Measurements from ENCODE around the gene ASIC4. TPM values are rescaled to one million over a fixed set of nuclear protein-coding genes. Genes with fewer than 3 reads are reported as not detected.
A peak's percentile ranks its signal among the peaks of the same experiment; 100 is the strongest.

ASIC4 gene
- total RNA-seq, 1 donor from 2014 or later = not detected

DNA sequence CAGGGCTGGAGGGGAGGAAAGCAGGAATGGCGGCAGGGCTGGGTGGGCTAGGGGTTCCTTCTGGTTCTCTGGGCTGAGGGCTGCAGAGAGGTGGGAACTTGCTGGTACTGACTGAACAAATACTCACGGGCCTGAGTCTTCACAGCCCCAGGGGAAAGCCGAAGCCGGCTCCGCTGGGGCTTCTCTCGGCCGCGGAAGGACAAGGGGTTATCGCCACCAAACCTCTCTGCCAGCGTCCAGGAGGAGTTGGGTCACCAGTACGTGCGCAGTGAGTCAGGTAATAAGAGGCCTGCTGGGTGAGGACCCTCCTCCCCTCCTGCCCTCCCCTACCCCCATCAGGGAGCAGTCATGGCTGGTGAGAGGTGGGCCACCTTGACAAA, 29.1 kb upstream of the ASIC4 start:
- Histone ChIP-seq H3K36me3 (no peaks in the 10 kb centered on the region), H3K27me3 (no peaks in the 10 kb centered on the region), H3K27ac (peak overlapping the region; percentile 33), H3K9me3 (no peaks in the 10 kb centered on the region), H3K4me1 (peaks cover 24% of the 10 kb centered on the region), H3K4me3 (peak overlapping the region; percentile 24 to 46)
- intact Hi-C loops (cut with DNase I) = no loop called here
- TF ChIP-seq POLR2A (IDR thresholded peaks at IDR 0.05) (no peak), POLR2AphosphoS5 (IDR thresholded peaks at IDR 0.05; ENCODE audit: insufficient read depth in 1 of 2, low read depth in 1 of 2) (no peak)
- TF ChIP-seq, protein P1, sequence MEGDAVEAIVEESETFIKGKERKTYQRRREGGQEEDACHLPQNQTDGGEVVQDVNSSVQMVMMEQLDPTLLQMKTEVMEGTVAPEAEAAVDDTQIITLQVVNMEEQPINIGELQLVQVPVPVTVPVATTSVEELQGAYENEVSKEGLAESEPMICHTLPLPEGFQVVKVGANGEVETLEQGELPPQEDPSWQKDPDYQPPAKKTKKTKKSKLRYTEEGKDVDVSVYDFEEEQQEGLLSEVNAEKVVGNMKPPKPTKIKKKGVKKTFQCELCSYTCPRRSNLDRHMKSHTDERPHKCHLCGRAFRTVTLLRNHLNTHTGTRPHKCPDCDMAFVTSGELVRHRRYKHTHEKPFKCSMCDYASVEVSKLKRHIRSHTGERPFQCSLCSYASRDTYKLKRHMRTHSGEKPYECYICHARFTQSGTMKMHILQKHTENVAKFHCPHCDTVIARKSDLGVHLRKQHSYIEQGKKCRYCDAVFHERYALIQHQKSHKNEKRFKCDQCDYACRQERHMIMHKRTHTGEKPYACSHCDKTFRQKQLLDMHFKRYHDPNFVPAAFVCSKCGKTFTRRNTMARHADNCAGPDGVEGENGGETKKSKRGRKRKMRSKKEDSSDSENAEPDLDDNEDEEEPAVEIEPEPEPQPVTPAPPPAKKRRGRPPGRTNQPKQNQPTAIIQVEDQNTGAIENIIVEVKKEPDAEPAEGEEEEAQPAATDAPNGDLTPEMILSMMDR (IDR thresholded peaks at IDR 0.05) = no peak
- no peak for DNase-seq (ENCODE audit: extremely low spot score in 2 of 2)

DNA sequence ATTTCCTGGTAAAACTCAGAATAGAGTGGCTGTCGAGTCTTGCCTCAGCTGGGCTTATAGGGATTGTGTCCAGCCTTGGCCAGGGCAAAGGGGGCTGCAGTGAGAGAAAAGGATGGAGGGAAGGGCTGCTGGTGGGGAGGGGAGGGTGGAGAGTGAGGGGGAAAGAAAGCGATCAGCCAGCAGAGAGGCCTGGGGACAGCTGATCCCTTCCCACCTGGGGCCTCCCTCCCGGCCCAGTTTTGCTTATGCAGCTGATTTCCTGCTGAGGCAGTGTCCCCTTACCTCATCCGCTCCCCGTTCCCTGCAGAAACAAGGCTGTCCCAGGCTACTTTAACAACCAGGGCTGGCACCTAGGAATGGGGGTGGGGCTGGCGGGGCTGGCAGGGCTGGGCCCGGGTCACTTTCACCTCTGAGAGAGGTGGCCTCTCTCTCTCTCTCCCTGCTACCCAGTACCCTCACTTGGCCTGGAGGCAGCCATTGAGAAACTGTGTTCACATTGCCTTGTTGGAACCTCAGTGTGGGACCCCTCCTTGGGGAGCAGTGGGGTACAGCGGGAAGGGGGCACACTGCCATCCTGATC, 27.8 kb upstream of the ASIC4 start:
- Histone ChIP-seq H3K27ac (no peak overlapping the region), H3K9me3 (no peaks in the 10 kb centered on the region), H3K4me1 (peaks cover 24% of the 10 kb centered on the region), H3K36me3 (no peaks in the 10 kb centered on the region), H3K4me3 (no peak overlapping the region), H3K27me3 (no peaks in the 10 kb centered on the region)
- TF ChIP-seq, protein P1 (IDR thresholded peaks at IDR 0.05) = no peak
- TF ChIP-seq POLR2AphosphoS5 (IDR thresholded peaks at IDR 0.05; ENCODE audit: insufficient read depth in 1 of 2, low read depth in 1 of 2) (no peak), POLR2A (IDR thresholded peaks at IDR 0.05) (no peak)
- intact Hi-C loops (cut with DNase I) = no loop called here
- no peak for DNase-seq (ENCODE audit: extremely low spot score in 2 of 2)

DNA sequence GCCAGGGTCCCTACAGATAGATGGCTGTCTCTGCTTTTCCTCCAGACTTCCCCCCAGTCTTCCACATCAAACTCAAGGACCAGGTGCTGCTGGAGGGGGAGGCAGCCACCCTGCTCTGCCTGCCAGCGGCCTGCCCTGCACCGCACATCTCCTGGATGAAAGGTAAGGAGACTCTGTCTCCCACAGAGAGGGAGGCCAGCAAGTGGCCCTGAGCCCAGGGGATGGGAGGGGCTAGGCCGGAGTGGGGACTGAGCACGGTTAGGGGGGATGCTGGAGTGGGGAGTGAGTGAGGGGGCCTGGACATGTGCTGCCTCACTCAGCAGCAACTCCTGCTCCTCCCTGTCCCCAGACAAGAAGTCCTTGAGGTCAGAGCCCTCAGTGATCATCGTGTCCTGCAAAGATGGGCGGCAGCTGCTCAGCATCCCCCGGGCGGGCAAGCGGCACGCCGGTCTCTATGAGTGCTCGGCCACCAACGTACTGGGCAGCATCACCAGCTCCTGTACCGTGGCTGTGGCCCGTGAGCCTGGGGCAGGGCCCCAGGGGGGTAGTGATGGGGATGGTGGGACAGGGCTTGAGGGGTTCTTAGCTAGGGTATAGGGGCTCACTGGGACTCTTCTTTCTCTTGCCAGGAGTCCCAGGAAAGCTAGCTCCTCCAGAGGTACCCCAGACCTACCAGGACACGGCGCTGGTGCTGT, 26.0 kb upstream of the ASIC4 start:
- Histone ChIP-seq H3K27ac (no peak overlapping the region), H3K4me1 (peaks cover 19% of the 10 kb centered on the region), H3K4me3 (no peak overlapping the region), H3K36me3 (no peaks in the 10 kb centered on the region), H3K27me3 (no peaks in the 10 kb centered on the region), H3K9me3 (no peaks in the 10 kb centered on the region)
- TF ChIP-seq, protein P1 (IDR thresholded peaks at IDR 0.05) = no peak
- no peak for TF ChIP-seq POLR2AphosphoS5 (IDR thresholded peaks at IDR 0.05; ENCODE audit: insufficient read depth in 1 of 2, low read depth in 1 of 2)
- TF ChIP-seq POLR2A (IDR thresholded peaks at IDR 0.05) = no peak
- DNase-seq (ENCODE audit: extremely low spot score in 2 of 2) = no peak
- intact Hi-C loops (cut with DNase I) = no loop called here

GRCh38 chr2:219488844-219489194, 25.5 kb upstream of the ASIC4 start:
- TF ChIP-seq, protein P1 (IDR thresholded peaks at IDR 0.05) = no peak
- no peak for TF ChIP-seq POLR2AphosphoS5 (IDR thresholded peaks at IDR 0.05; ENCODE audit: insufficient read depth in 1 of 2, low read depth in 1 of 2)
- TF ChIP-seq POLR2A (IDR thresholded peaks at IDR 0.05) = no peak
- Histone ChIP-seq H3K27ac (no peak overlapping the region), H3K4me3 (no peak overlapping the region), H3K4me1 (peaks cover 13% of the 10 kb centered on the region), H3K27me3 (no peaks in the 10 kb centered on the region), H3K9me3 (no peaks in the 10 kb centered on the region), H3K36me3 (no peaks in the 10 kb centered on the region)
- intact Hi-C loops (cut with DNase I) = no loop called here
- DNase-seq (ENCODE audit: extremely low spot score in 2 of 2) = no peak

DNA sequence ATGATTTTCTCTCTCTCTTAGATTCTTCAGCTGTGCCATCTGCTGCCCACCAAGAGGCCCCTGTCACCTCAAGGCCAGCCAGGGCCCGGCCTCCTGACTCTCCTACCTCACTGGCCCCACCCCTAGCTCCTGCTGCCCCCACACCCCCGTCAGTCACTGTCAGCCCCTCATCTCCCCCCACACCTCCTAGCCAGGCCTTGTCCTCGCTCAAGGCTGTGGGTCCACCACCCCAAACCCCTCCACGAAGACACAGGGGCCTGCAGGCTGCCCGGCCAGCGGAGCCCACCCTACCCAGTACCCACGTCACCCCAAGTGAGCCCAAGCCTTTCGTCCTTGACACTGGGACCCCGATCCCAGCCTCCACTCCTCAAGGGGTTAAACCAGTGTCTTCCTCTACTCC, 25.0 kb upstream of the ASIC4 start:
- Histone ChIP-seq H3K4me1 (peaks cover 8% of the 10 kb centered on the region), H3K27ac (no peak overlapping the region), H3K27me3 (no peaks in the 10 kb centered on the region), H3K36me3 (no peaks in the 10 kb centered on the region), H3K4me3 (no peak overlapping the region), H3K9me3 (no peaks in the 10 kb centered on the region)
- TF ChIP-seq POLR2A (IDR thresholded peaks at IDR 0.05) = no peak
- TF ChIP-seq, protein P1 (IDR thresholded peaks at IDR 0.05) = no peak
- no peak for TF ChIP-seq POLR2AphosphoS5 (IDR thresholded peaks at IDR 0.05; ENCODE audit: insufficient read depth in 1 of 2, low read depth in 1 of 2)
- intact Hi-C loops (cut with DNase I) = no loop called here
- no peak for DNase-seq (ENCODE audit: extremely low spot score in 2 of 2)
